Measurements from ENCODE around the gene RBL1. TPM values are rescaled to one million over a fixed set of nuclear protein-coding genes. Genes with fewer than 3 reads are reported as not detected.
"Not testable (repeated sequence)": the region's sequence is repeated elsewhere in the genome, so short reads cannot be mapped to it uniquely, and the experiment has no call there.

Gene RBL1
- total RNA-seq, 1 donor from 2014 or later = 22.1 TPM

DNA sequence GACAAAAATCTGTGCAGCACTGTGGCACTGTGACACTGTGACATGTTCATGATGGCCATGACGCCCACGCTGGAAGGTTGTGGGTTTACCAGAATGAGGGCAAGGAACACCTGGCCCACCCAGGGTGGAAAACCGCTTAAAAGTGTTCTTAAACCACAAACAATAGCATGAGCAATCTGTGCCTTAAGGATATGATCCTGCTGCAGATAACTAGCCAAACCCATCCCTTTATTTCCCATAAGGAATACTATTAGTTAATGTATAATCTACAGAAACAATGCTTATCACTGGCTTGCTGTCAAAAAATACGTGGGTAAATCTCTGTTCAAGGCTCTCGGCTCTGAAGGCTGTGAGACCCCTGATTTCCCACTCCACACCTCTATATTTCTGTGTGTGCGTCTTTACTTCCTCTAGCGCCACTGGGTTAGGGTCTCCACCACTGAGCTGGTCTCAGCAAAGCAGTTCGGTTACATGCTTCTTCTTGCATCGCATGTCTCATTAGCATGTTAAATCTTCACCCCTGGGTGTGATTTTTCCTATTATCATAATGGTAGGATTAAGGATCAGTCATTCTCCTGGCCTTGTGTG, 133.3 kb downstream of the RBL1 start:
- H3K4me3 Mint-ChIP-seq; H3K9me3 ChIP-seq (ENCODE audit: low read depth); H3K36me3 Mint-ChIP-seq; H3K79me2 ChIP-seq (ENCODE audit: low read depth); H4K20me1 ChIP-seq (ENCODE audit: low read depth); H3K4me1 ChIP-seq; H3K27ac ChIP-seq; H3K4me3 ChIP-seq; H3K27me3 ChIP-seq; H3F3A ChIP-seq (ENCODE audit: low read depth); H3K27ac Mint-ChIP-seq; DNase-seq (ENCODE audit: low spot score); H3K9ac ChIP-seq; H3K27me3 Mint-ChIP-seq (ENCODE audit: insufficient read depth, low read depth); H3K36me3 ChIP-seq; H3K4me1 Mint-ChIP-seq; H3K4me2 ChIP-seq; H2AFZ ChIP-seq (replicated peaks): not testable (repeated sequence)
- peaks cover 12% of the 10 kb centered on the region for H3K9me3 Mint-ChIP-seq

GRCh38 chr20:36959242-36959641, 136.6 kb downstream of the RBL1 start:
- H3K4me1 ChIP-seq = no peaks in the 10 kb centered on the region
- no peaks in the 10 kb centered on the region for H3F3A ChIP-seq (ENCODE audit: low read depth)
- H3K9ac ChIP-seq = no peak overlapping the region
- H3K36me3 ChIP-seq = no peaks in the 10 kb centered on the region
- peaks cover 2% of the 10 kb centered on the region for H3K36me3 Mint-ChIP-seq
- no peak overlapping the region for H3K27ac ChIP-seq
- H3K9me3 Mint-ChIP-seq = peaks cover 12% of the 10 kb centered on the region
- no peak overlapping the region for H2AFZ ChIP-seq (replicated peaks)
- H3K4me2 ChIP-seq = no peak overlapping the region
- DNase-seq (ENCODE audit: low spot score) = no peak
- H3K79me2 ChIP-seq (ENCODE audit: low read depth) = no peaks in the 10 kb centered on the region
- no peaks in the 10 kb centered on the region for H3K27me3 Mint-ChIP-seq (ENCODE audit: insufficient read depth, low read depth)
- H3K27me3 ChIP-seq = no peaks in the 10 kb centered on the region
- H3K4me3 Mint-ChIP-seq = no peak overlapping the region
- TF ChIP-seq, protein P1, sequence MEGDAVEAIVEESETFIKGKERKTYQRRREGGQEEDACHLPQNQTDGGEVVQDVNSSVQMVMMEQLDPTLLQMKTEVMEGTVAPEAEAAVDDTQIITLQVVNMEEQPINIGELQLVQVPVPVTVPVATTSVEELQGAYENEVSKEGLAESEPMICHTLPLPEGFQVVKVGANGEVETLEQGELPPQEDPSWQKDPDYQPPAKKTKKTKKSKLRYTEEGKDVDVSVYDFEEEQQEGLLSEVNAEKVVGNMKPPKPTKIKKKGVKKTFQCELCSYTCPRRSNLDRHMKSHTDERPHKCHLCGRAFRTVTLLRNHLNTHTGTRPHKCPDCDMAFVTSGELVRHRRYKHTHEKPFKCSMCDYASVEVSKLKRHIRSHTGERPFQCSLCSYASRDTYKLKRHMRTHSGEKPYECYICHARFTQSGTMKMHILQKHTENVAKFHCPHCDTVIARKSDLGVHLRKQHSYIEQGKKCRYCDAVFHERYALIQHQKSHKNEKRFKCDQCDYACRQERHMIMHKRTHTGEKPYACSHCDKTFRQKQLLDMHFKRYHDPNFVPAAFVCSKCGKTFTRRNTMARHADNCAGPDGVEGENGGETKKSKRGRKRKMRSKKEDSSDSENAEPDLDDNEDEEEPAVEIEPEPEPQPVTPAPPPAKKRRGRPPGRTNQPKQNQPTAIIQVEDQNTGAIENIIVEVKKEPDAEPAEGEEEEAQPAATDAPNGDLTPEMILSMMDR (IDR thresholded peaks at IDR 0.05) = no peak
- TF ChIP-seq EZH2phosphoT487 (IDR thresholded peaks at IDR 0.05) (no peak), EZH2 (IDR thresholded peaks at IDR 0.05) (no peak)
- H3K9me3 ChIP-seq (ENCODE audit: low read depth) = no peaks in the 10 kb centered on the region
- no peak overlapping the region for H3K4me3 ChIP-seq
- no peaks in the 10 kb centered on the region for H4K20me1 ChIP-seq (ENCODE audit: low read depth)
- H3K27ac Mint-ChIP-seq = no peak overlapping the region
- no peaks in the 10 kb centered on the region for H3K4me1 Mint-ChIP-seq

GRCh38 chr20:36957875-36958667, 137.7 kb downstream of the RBL1 start:
- Histone ChIP-seq H2AFZ (replicated peaks) (no peak overlapping the region), H3K36me3 (no peaks in the 10 kb centered on the region), H3K9me3 (ENCODE audit: low read depth) (no peaks in the 10 kb centered on the region), H3F3A (ENCODE audit: low read depth) (no peaks in the 10 kb centered on the region), H3K27me3 (no peaks in the 10 kb centered on the region), H3K9ac (no peak overlapping the region), H3K27ac (no peak overlapping the region), H3K4me1 (no peaks in the 10 kb centered on the region), H3K79me2 (ENCODE audit: low read depth) (no peaks in the 10 kb centered on the region), H3K4me3 (no peak overlapping the region), H4K20me1 (ENCODE audit: low read depth) (no peaks in the 10 kb centered on the region), H3K4me2 (no peak overlapping the region)
- no peak for TF ChIP-seq EZH2 (IDR thresholded peaks at IDR 0.05)
- TF ChIP-seq, protein P1 (IDR thresholded peaks at IDR 0.05) = no peak
- TF ChIP-seq EZH2phosphoT487 (IDR thresholded peaks at IDR 0.05) = no peak
- no peak overlapping the region for H3K4me3 Mint-ChIP-seq
- H3K27me3 Mint-ChIP-seq (ENCODE audit: insufficient read depth, low read depth) = peaks cover 2% of the 10 kb centered on the region
- H3K36me3 Mint-ChIP-seq = peaks cover 2% of the 10 kb centered on the region
- no peak for DNase-seq (ENCODE audit: low spot score)
- H3K4me1 Mint-ChIP-seq = no peaks in the 10 kb centered on the region
- no peak overlapping the region for H3K27ac Mint-ChIP-seq
- H3K9me3 Mint-ChIP-seq = peaks cover 12% of the 10 kb centered on the region

DNA sequence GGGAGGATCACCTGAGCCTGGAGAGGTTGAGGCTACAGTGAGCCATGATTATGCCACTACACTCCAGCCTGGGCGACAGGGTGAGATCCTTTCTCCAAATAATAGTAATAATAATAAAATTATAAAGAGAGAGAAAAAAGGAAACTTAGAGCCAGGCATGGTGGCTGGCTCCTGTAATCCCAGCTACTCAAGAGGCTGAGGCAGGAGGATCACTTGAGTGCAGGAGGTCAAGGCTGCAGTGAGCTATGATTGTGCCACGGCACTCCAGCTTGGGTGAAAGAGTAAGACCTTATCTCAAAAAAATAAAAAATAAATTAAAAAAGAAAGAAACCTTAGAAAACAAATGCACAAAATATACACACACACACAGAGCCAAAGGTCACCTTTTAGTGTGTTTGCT, 139.1 kb downstream of the RBL1 start:
- peaks cover 5% of the 10 kb centered on the region for H3K27me3 Mint-ChIP-seq (ENCODE audit: insufficient read depth, low read depth)
- TF ChIP-seq EZH2 (IDR thresholded peaks at IDR 0.05) (no peak), EZH2phosphoT487 (IDR thresholded peaks at IDR 0.05) (no peak)
- TF ChIP-seq, protein P1 (IDR thresholded peaks at IDR 0.05) = no peak
- no peaks in the 10 kb centered on the region for H3K36me3 Mint-ChIP-seq
- Histone ChIP-seq H4K20me1 (ENCODE audit: low read depth) (no peaks in the 10 kb centered on the region), H3K9me3 (ENCODE audit: low read depth) (no peaks in the 10 kb centered on the region), H3K36me3 (no peaks in the 10 kb centered on the region), H3F3A (ENCODE audit: low read depth) (peaks cover 4% of the 10 kb centered on the region), H2AFZ (replicated peaks) (no peak overlapping the region), H3K4me3 (no peak overlapping the region), H3K27me3 (no peaks in the 10 kb centered on the region), H3K4me1 (no peaks in the 10 kb centered on the region), H3K9ac (no peak overlapping the region), H3K4me2 (no peak overlapping the region), H3K27ac (no peak overlapping the region), H3K79me2 (ENCODE audit: low read depth) (no peaks in the 10 kb centered on the region)
- H3K9me3 Mint-ChIP-seq = peaks cover 2% of the 10 kb centered on the region
- peaks cover 5% of the 10 kb centered on the region for H3K4me1 Mint-ChIP-seq
- H3K4me3 Mint-ChIP-seq = no peak overlapping the region
- DNase-seq (ENCODE audit: low spot score) = no peak
- H3K27ac Mint-ChIP-seq = no peak overlapping the region
